Measurements from ENCODE around the gene TCF25.

DNA sequence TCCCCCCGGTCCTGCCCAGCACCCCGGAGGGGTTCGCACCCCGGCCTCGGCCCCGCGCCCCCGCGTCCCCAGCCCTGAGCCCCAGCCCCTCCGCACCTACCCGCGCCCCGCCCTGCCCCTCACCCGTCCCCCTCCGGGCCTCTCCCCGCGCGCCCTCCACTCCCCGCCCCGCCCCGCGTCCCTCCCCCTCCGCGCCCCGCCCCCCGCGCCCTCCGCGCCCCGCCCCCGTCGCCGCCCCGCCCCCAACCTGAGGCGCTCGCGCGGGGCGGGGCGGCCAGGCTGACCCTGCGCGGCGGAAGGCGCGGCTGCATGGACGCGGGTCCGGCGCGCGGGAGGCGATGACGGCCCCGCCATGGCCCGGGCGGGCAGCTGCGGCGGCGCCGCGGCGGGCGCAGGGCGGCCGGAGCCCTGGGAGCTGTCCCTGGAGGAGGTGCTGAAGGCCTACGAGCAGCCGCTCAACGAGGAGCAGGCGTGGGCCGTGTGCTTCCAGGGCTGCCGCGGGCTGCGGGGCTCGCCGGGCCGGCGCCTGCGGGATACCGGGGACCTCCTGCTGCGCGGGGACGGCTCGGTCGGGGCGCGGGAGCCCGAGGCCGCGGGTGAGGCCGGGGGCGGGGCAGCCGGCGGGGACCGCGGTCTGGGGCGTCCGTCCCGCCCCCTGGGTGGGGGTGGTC, 45.1 kb upstream of the TCF25 start, which contains the start of gene SPIRE2:
- TF ChIP-seq POLR2AphosphoS5 (IDR thresholded peaks at IDR 0.05; ENCODE audit: borderline replicate concordance, low read depth, low read length) (no peak), EZH2 (IDR thresholded peaks at IDR 0.05) (no peak)

All from SK-N-MC (cell line).